HEK293 (cell line): ENCODE measurements around the gene PSAP.
A peak's percentile ranks its signal among the peaks of the same experiment; 100 is the strongest.

ENCODE experiments used
- CTCF ChIA-PET: fragments of 350-600 bp; formaldehyde crosslinking; extraction: SDS; loops from one replicate; lab custom pipeline; 2021; ENCODE audit warnings: antibody characterized with exemption; lab: Yijun Ruan, JAX
- POLR2A ChIA-PET: fragments of 300-600 bp; formaldehyde crosslinking; extraction: SDS; loops from one replicate; lab custom pipeline; 2020; ENCODE audit warnings: antibody characterized with exemption, inconsistent platforms; lab: Yijun Ruan, JAX
- H3K27ac ChIP-seq: fragments of 200-500 bp; sonication (Bioruptor generic); 2 replicates; pipeline ENCODE4 v1.5.1; 2014; ENCODE audit warnings: low read depth, low read length, control low read depth, inconsistent platforms; ENCODE audit errors: extremely low read depth
- H3K36me3 ChIP-seq, 2 experiments: fragments of 200-500 bp in 1 of 2; sonication (Bioruptor generic) in 1 of 2; 1 replicate in 1 of 2; 2 replicates in 1 of 2; pipeline ENCODE4 v1.5.1; 2014 to 2017; ENCODE audit warnings: inconsistent platforms in 2 of 2, low read length in 2 of 2; ENCODE audit not compliant: control insufficient read depth in 2 of 2, insufficient read depth in 1 of 2
- H3K4me1 ChIP-seq: fragments of 200-500 bp; sonication (Bioruptor generic); 2 replicates; pipeline ENCODE4 v1.5.1; 2014; ENCODE audit warnings: mild to moderate bottlenecking, low read length, inconsistent platforms; ENCODE audit not compliant: control insufficient read depth, insufficient read depth
- H3K4me3 ChIP-seq: 2 replicates; pipeline ENCODE4 v1.5.1; 2011; ENCODE audit warnings: low read depth, mild to moderate bottlenecking, control low read depth, low read length, moderate library complexity
- H3K9me3 ChIP-seq: fragments of 200-500 bp; sonication (Bioruptor generic); 2 replicates; pipeline ENCODE4 v1.5.1; 2014; ENCODE audit warnings: low read depth, low read length, inconsistent platforms; ENCODE audit not compliant: control insufficient read depth, insufficient read depth
- BCL11B ChIP-seq: fragments of 450-650 bp; formaldehyde crosslinking; IDR thresholded peaks from 2 replicates; pipeline ENCODE4 v1.5.1; 2016; ENCODE audit warnings: low read depth, missing biosample characterization, missing genetic modification characterization
- CTCF ChIP-seq: fragments of 450-650 bp; formaldehyde crosslinking; IDR thresholded peaks from 2 replicates; pipeline ENCODE4 v1.5.1; 2016; ENCODE audit warnings: missing biosample characterization, missing genetic modification characterization
- FEZF1 ChIP-seq: fragments of 450-650 bp; formaldehyde crosslinking; IDR thresholded peaks from 2 replicates; pipeline ENCODE4 v1.5.1; 2016; ENCODE audit warnings: missing biosample characterization, missing genetic modification characterization
- HOXA7 ChIP-seq: sonication (generic); formaldehyde crosslinking; IDR thresholded peaks from 2 replicates; pipeline ENCODE4 v1.8.1; 2022; ENCODE audit warnings: missing genetic modification reagents, borderline replicate concordance
- MEIS1 ChIP-seq: sonication (generic); formaldehyde crosslinking; IDR thresholded peaks from 2 replicates; pipeline ENCODE4 v1.8.1; 2022; ENCODE audit warnings: missing genetic modification reagents, mild to moderate bottlenecking, borderline replicate concordance
- SALL2 ChIP-seq: fragments of 450-650 bp; formaldehyde crosslinking; IDR thresholded peaks from 2 replicates; pipeline ENCODE4 v1.5.0; 2017; ENCODE audit warnings: missing biosample characterization, mild to moderate bottlenecking, missing genetic modification characterization, borderline replicate concordance
- SP7 ChIP-seq: fragments of 450-650 bp; formaldehyde crosslinking; IDR thresholded peaks from 2 replicates; pipeline ENCODE4 v1.5.1; 2016; ENCODE audit warnings: missing biosample characterization, missing genetic modification characterization
- YY1 ChIP-seq: fragments of 450-650 bp; formaldehyde crosslinking; IDR thresholded peaks from 2 replicates; pipeline ENCODE4 v1.5.1; 2018; ENCODE audit warnings: missing biosample characterization, missing genetic modification characterization
- ZEB2 ChIP-seq: fragments of 450-650 bp; formaldehyde crosslinking; IDR thresholded peaks from 2 replicates; pipeline ENCODE4 v1.5.1; 2016; ENCODE audit warnings: missing biosample characterization, missing genetic modification characterization
- ZNF112 ChIP-seq: fragments of 450-650 bp; formaldehyde crosslinking; IDR thresholded peaks from 2 replicates; pipeline ENCODE4 v1.5.0; 2017; ENCODE audit warnings: missing biosample characterization, missing genetic modification characterization
- ZNF140 ChIP-seq: fragments of 450-650 bp; formaldehyde crosslinking; IDR thresholded peaks from 2 replicates; pipeline ENCODE4 v1.5.1; 2016; ENCODE audit warnings: missing biosample characterization, missing genetic modification characterization
- ZNF19 ChIP-seq: fragments of 450-650 bp; formaldehyde crosslinking; IDR thresholded peaks from 2 replicates; pipeline ENCODE4; 2016; ENCODE audit warnings: missing biosample characterization, missing genetic modification characterization, low read depth
- ZNF239 ChIP-seq: fragments of 450-650 bp; formaldehyde crosslinking; IDR thresholded peaks from 2 replicates; pipeline ENCODE4 v1.5.1; 2016; ENCODE audit warnings: missing biosample characterization, missing genetic modification characterization
- ZNF335 ChIP-seq: fragments of 450-650 bp; formaldehyde crosslinking; conservative IDR thresholded peaks from 2 replicates; pipeline ENCODE4 v1.5.1; 2016; ENCODE audit warnings: missing biosample characterization, missing genetic modification characterization
- ZNF426 ChIP-seq: fragments of 450-650 bp; formaldehyde crosslinking; IDR thresholded peaks from 2 replicates; pipeline ENCODE4 v1.5.1; 2017; ENCODE audit warnings: missing biosample characterization, missing genetic modification characterization, mild to moderate bottlenecking, inconsistent platforms, moderate library complexity
- ZNF514 ChIP-seq: fragments of 450-650 bp; formaldehyde crosslinking; IDR thresholded peaks from 2 replicates; pipeline ENCODE4 v1.5.1; 2016; ENCODE audit warnings: missing biosample characterization, missing genetic modification characterization
- ZNF624 ChIP-seq: fragments of 450-650 bp; formaldehyde crosslinking; IDR thresholded peaks from 2 replicates; pipeline ENCODE4 v1.5.1; 2017; ENCODE audit warnings: missing biosample characterization, missing genetic modification characterization
- ZNF785 ChIP-seq: fragments of 450-650 bp; formaldehyde crosslinking; IDR thresholded peaks from 2 replicates; pipeline ENCODE4 v1.5.1; 2016; ENCODE audit warnings: missing biosample characterization, missing genetic modification characterization
- ZSCAN4 ChIP-seq: fragments of 450-650 bp; formaldehyde crosslinking; IDR thresholded peaks from 2 replicates; pipeline ENCODE4 v1.5.1; 2017; ENCODE audit warnings: missing biosample characterization, missing genetic modification characterization
- TF ChIP-seq, protein P1 (sequence below): fragments of 450-650 bp; formaldehyde crosslinking; IDR thresholded peaks from 2 replicates; pipeline ENCODE4 v1.5.1; 2016; ENCODE audit warnings: missing biosample characterization, missing genetic modification characterization
- TF ChIP-seq, protein P2 (sequence below): fragments of 450-650 bp; formaldehyde crosslinking; optimal IDR thresholded peaks from 2 replicates; pipeline ENCODE3; 2016; ENCODE audit warnings: missing biosample characterization, mild to moderate bottlenecking, missing genetic modification characterization
- TF ChIP-seq, protein P3 (sequence below): fragments of 450-650 bp; formaldehyde crosslinking; IDR thresholded peaks from 2 replicates; pipeline ENCODE4 v1.5.1; 2017; ENCODE audit warnings: missing biosample characterization, missing genetic modification characterization
- TF ChIP-seq, protein P4 (sequence below): fragments of 450-650 bp; formaldehyde crosslinking; conservative IDR thresholded peaks from 2 replicates; pipeline ENCODE4 v1.5.1; 2016; ENCODE audit warnings: low read depth, missing biosample characterization, missing genetic modification characterization

Gene PSAP

GRCh38 chr10:71888623-71889387, 37.8 kb upstream of the PSAP start (continued):
- TF ChIP-seq, protein P1, sequence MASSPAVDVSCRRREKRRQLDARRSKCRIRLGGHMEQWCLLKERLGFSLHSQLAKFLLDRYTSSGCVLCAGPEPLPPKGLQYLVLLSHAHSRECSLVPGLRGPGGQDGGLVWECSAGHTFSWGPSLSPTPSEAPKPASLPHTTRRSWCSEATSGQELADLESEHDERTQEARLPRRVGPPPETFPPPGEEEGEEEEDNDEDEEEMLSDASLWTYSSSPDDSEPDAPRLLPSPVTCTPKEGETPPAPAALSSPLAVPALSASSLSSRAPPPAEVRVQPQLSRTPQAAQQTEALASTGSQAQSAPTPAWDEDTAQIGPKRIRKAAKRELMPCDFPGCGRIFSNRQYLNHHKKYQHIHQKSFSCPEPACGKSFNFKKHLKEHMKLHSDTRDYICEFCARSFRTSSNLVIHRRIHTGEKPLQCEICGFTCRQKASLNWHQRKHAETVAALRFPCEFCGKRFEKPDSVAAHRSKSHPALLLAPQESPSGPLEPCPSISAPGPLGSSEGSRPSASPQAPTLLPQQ (tag by site-specific recombination) = peak; percentile 93
- TF ChIP-seq, protein P2, sequence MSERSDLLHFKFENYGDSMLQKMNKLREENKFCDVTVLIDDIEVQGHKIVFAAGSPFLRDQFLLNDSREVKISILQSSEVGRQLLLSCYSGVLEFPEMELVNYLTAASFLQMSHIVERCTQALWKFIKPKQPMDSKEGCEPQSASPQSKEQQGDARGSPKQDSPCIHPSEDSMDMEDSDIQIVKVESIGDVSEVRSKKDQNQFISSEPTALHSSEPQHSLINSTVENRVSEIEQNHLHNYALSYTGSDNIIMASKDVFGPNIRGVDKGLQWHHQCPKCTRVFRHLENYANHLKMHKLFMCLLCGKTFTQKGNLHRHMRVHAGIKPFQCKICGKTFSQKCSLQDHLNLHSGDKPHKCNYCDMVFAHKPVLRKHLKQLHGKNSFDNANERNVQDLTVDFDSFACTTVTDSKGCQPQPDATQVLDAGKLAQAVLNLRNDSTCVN = peak; percentile 94
- TF ChIP-seq ZNF785 = no peak
- TF ChIP-seq HOXA7 = no peak
- no peak for TF ChIP-seq MEIS1
- TF ChIP-seq ZNF112 (tag by site-specific recombination) = no peak
- TF ChIP-seq ZNF239 (tag by site-specific recombination) = no peak
- TF ChIP-seq YY1 = no peak
- TF ChIP-seq, protein P3, sequence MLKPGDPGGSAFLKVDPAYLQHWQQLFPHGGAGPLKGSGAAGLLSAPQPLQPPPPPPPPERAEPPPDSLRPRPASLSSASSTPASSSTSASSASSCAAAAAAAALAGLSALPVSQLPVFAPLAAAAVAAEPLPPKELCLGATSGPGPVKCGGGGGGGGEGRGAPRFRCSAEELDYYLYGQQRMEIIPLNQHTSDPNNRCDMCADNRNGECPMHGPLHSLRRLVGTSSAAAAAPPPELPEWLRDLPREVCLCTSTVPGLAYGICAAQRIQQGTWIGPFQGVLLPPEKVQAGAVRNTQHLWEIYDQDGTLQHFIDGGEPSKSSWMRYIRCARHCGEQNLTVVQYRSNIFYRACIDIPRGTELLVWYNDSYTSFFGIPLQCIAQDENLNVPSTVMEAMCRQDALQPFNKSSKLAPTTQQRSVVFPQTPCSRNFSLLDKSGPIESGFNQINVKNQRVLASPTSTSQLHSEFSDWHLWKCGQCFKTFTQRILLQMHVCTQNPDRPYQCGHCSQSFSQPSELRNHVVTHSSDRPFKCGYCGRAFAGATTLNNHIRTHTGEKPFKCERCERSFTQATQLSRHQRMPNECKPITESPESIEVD (tag by site-specific recombination) = no peak
- TF ChIP-seq ZNF514 (tag by site-specific recombination) = no peak
- no peak for TF ChIP-seq BCL11B (tag by site-specific recombination)
- peak; percentile 67; the same call in 1 of the 2 replicates for TF ChIP-seq CTCF (tag by site-specific recombination)
- TF ChIP-seq, protein P4, sequence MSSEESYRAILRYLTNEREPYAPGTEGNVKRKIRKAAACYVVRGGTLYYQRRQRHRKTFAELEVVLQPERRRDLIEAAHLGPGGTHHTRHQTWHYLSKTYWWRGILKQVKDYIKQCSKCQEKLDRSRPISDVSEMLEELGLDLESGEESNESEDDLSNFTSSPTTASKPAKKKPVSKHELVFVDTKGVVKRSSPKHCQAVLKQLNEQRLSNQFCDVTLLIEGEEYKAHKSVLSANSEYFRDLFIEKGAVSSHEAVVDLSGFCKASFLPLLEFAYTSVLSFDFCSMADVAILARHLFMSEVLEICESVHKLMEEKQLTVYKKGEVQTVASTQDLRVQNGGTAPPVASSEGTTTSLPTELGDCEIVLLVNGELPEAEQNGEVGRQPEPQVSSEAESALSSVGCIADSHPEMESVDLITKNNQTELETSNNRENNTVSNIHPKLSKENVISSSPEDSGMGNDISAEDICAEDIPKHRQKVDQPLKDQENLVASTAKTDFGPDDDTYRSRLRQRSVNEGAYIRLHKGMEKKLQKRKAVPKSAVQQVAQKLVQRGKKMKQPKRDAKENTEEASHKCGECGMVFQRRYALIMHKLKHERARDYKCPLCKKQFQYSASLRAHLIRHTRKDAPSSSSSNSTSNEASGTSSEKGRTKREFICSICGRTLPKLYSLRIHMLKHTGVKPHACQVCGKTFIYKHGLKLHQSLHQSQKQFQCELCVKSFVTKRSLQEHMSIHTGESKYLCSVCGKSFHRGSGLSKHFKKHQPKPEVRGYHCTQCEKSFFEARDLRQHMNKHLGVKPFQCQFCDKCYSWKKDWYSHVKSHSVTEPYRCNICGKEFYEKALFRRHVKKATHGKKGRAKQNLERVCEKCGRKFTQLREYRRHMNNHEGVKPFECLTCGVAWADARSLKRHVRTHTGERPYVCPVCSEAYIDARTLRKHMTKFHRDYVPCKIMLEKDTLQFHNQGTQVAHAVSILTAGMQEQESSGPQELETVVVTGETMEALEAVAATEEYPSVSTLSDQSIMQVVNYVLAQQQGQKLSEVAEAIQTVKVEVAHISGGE (tag by site-specific recombination) = 0 out of 2 replicates have a peak, but pooled peaks have one; percentile 21

DNA sequence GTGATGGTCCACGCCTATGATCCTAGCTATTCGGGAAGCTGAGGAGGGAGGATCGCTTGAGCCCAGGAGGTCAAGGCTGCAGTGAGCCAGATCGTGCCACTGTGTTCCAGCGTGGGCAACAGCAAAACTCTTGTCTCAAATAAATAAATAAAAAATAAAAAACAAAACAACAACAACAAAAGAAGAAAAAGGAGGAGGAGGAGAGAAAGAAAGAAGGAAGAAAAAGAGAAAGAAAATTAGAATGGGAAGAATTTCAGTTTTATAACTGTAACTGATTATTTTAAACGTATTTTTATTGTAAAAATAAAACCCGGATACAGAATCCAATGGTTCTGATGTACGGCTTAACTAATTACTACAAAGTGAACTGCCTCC, 37.2 kb upstream of the PSAP start:
- H3K27ac ChIP-seq = peak overlapping the region; percentile 62; the same call in 1 of the 2 replicates
- H3K4me1 ChIP-seq = no peaks in the 10 kb centered on the region
- TF ChIP-seq ZNF624 (tag by site-specific recombination) (0 out of 2 replicates have a peak, but pooled peaks have one; percentile 42), ZNF239 (tag by site-specific recombination) (no peak), ZNF140 (tag by site-specific recombination) (no peak), SALL2 (no peak), SP7 (tag by site-specific recombination) (no peak), ZSCAN4 (tag by site-specific recombination) (no peak), ZNF19 (no peak), ZEB2 (tag by site-specific recombination) (no peak), FEZF1 (tag by site-specific recombination) (no peak), ZNF426 (tag by site-specific recombination) (no peak), ZNF335 (tag by site-specific recombination) (peak; percentile 49; the same call in 1 of the 2 replicates)
- H3K4me3 ChIP-seq = peak overlapping the region; percentile 46
- POLR2A ChIA-PET = no interaction called here
- no peaks in the 10 kb centered on the region for H3K36me3 ChIP-seq
- CTCF ChIA-PET = interaction anchor here (0.7 to 4.2 kb wide), 2 partner anchors 8 to 77 kb away, joined by 4 to 17 read pairs; no protein-coding TSS in a partner anchor
- H3K9me3 ChIP-seq = no peaks in the 10 kb centered on the region
